GM12875 (cell line): ENCODE measurements around the gene FBXO34.

Experiments
- H3K4me3 ChIP-seq: one replicate; pipeline ENCODE4 v1.5.1; 2011; ENCODE audit warnings: low read depth, low read length, control low read depth
- TF ChIP-seq, protein P1 (sequence below): IDR thresholded peaks from 2 replicates; pipeline ENCODE4 v1.5.1; 2011; ENCODE audit warnings: low read depth, mild to moderate bottlenecking, control low read depth, inconsistent platforms, low read length, moderate library complexity, borderline replicate concordance; ENCODE audit not compliant: insufficient read depth

The FBXO34 gene

DNA sequence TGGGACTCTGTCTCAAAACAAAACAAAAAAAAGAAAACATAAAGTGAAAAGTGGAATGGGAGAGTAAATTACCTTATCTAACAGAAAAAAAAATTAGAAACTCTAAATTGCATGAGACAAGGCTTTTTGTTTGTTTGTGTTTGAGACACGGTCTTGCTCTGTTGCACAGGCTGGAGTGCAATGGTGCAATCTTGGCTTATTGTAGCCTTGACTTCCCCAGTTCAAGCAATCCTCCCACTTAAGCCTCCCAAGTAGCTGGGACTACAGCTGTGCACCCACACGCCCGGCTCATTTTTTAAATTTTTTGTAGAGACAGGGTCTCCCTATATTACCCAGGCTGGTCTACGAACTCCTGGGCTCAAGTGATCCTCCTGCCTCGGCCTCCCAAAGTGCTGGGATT is 17.9 kb upstream of the FBXO34 start:
- H3K4me3 ChIP-seq, result no peak overlapping the region
- TF ChIP-seq, protein P1, sequence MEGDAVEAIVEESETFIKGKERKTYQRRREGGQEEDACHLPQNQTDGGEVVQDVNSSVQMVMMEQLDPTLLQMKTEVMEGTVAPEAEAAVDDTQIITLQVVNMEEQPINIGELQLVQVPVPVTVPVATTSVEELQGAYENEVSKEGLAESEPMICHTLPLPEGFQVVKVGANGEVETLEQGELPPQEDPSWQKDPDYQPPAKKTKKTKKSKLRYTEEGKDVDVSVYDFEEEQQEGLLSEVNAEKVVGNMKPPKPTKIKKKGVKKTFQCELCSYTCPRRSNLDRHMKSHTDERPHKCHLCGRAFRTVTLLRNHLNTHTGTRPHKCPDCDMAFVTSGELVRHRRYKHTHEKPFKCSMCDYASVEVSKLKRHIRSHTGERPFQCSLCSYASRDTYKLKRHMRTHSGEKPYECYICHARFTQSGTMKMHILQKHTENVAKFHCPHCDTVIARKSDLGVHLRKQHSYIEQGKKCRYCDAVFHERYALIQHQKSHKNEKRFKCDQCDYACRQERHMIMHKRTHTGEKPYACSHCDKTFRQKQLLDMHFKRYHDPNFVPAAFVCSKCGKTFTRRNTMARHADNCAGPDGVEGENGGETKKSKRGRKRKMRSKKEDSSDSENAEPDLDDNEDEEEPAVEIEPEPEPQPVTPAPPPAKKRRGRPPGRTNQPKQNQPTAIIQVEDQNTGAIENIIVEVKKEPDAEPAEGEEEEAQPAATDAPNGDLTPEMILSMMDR, result no peak

DNA sequence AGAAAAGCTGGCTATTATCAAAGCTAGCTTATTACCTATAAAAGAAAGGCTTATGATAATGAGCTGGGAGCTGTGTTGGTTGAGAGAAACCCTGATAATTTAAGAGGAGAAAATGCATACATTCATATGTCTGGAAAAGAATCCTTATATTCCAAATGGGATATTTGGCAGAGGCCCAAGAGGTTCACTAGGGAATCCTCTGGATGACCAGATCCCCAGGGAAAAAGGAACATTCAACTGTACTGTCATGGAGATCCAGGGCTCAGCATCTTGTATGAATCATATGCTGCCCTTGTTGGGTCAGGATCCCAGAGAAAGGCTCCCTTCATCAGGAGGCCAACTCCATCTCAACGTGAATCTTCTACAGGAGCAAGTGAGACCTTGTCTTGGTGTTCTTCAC is 16.6 kb upstream of the FBXO34 start:
- TF ChIP-seq, protein P1, result no peak
- H3K4me3 ChIP-seq, result no peak overlapping the region

DNA sequence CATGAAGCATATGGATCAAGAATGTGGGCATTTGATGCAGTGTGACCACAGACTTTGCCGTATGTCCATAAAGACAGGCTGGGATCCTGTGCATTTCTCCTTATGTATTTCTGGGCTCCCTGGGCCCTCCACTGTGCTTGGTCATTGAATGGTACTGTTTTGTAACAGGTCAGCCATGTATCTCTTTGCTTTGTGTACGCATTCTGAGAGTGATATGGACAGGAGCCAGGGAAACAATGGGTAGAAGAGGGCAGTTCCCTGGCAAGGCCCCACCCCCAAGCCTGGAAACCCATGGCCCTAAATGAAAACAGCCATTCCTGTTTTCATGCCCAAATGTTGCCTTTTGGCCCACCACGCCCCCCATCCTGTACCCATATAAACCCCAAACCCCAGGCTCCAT is 15.2 kb upstream of the FBXO34 start:
- TF ChIP-seq, protein P1, result no peak
- no peak overlapping the region for H3K4me3 ChIP-seq

DNA sequence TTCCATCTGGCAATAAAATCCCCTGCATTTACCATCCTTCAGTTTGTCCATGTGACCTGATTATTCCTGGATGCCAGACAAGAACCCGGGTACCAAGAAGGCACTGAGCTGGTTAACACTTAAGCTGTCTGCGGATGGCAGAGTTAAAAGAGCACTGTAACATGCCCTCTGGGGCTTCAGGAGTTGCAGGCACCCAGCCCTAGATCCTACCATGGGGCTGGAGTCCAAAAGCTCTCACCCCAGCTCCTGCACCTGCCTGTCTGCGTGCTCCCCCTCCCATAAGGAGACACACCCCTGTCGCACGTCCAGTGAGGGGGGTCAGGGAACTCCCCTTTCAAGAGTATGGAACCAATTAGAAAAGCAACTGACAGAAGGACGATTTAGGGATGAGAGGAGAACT is 14.6 kb upstream of the FBXO34 start:
- TF ChIP-seq, protein P1, result no peak

DNA sequence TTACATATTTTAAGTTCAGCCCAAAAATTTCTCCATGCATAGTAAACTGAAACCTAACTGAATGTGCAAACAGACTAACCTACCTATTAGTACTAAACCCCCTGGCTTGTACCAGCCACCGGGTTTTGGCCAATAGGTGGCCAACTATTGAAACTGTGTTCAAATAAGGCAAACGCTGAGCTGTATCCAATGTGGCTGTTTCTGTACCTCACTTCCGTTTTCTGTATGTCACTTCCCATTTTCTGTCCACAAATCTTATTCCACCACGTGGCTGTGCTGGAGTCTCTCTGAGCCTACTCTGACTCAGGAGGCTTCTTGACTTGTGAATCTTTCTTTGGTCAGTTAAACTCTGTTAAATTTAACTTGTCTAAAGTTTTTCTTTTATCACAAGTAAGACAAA is 6.0 kb upstream of the FBXO34 start:
- no peak overlapping the region for H3K4me3 ChIP-seq
- TF ChIP-seq, protein P1, result no peak

More for the DNA sequence above, 14.6 kb upstream of the FBXO34 start:
- H3K4me3 ChIP-seq, result no peak overlapping the region

DNA sequence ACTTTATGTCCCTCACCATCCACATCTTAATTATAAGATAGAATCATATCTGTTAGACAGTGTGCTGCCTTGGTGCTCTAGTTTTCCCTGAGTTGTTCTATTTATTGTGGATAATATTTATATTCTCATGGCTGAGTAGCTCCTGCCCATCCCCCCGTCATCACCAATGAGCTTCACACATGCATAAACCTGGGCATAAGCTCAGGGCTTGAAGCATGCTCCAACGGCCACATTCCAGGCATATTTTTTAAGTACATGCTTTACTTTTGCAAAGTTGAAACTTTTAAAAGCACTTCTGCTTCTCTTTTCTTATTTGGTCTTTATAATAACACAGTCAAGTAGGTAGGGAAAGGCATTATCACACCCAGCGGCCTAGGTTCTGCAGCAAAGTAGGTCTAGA is 3.4 kb upstream of the FBXO34 start:
- TF ChIP-seq, protein P1, result no peak
- H3K4me3 ChIP-seq, result no peak overlapping the region

DNA sequence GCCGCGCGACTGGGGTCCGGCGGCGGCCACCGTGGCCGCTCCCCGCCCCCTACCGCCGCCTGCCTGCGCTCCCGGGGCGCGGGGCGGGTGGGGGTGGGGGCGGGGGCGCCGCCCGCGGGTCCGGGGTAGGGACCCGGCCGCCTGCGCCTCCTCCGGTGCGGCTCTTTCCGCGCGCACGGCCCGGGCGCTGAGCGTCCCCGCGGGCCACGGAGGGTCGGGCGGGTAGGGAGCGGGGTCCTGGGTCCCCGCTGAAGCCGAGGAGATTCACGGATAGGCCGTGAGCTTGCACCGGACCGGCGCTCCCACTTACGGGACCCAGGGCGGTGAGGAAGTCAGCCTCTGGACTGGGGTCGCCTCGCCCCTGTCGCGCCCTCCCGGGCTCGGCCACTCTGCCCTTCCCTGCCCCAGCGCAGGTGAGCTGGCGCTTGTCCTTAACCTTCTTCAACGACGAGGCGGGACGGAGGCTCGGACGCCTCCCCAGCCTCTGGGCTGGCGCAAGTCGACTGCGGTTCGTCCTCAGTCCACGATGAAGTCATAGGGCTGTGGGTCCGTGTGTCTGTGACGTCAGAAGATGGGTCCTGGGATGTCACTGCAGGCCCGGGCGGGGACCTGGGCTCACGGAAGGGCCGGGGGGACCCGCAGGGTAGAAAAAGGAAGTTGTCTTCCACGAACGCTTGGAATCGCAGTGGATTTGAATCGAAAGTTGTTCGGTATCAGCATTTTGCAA is 514 bp downstream of the FBXO34 start:
- H3K4me3 ChIP-seq, result peak overlapping the region; percentile 100
- TF ChIP-seq, protein P1, result no peak
